ENCODE results near the gene CAPN9.

GRCh38 chr1:230749150-230749549, 2.0 kb downstream of the CAPN9 start:
- TF ChIP-seq POLR2A (IDR thresholded peaks at IDR 0.05): no peak
- TF ChIP-seq, protein P1, sequence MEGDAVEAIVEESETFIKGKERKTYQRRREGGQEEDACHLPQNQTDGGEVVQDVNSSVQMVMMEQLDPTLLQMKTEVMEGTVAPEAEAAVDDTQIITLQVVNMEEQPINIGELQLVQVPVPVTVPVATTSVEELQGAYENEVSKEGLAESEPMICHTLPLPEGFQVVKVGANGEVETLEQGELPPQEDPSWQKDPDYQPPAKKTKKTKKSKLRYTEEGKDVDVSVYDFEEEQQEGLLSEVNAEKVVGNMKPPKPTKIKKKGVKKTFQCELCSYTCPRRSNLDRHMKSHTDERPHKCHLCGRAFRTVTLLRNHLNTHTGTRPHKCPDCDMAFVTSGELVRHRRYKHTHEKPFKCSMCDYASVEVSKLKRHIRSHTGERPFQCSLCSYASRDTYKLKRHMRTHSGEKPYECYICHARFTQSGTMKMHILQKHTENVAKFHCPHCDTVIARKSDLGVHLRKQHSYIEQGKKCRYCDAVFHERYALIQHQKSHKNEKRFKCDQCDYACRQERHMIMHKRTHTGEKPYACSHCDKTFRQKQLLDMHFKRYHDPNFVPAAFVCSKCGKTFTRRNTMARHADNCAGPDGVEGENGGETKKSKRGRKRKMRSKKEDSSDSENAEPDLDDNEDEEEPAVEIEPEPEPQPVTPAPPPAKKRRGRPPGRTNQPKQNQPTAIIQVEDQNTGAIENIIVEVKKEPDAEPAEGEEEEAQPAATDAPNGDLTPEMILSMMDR (IDR thresholded peaks at IDR 0.05): no peak

Measured in adrenal gland (tissue), 5 donors.